K562 (cell line): ENCODE data around the gene LTBR. TPM values are rescaled to one million over a fixed set of nuclear protein-coding genes. Genes with fewer than 3 reads are reported as not detected.
A peak's percentile ranks its signal among the peaks of the same experiment; 100 is the strongest.

Experiments used
- ATAC-seq: fragments of 200-7000 bp; cut with Tn5 transposase; 3 replicates; pipeline ENCODE4 v1.9.1; 2020; ENCODE audit warnings: moderate library complexity
- BruUV-seq: library from RNA; stranded (reverse); fragments of 400-500 nt; replicated peaks from 2 replicates; lab custom pipeline; 2021; lab: Mats Ljungman, UMichigan
- CTCF ChIA-PET: fragments of 300-600 bp; formaldehyde crosslinking; extraction: SDS; loops from one replicate; lab custom pipeline; 2021; ENCODE audit warnings: low intra/inter-chr PET ratio; lab: Yijun Ruan, JAX
- POLR2A ChIA-PET: fragments of 300-600, 350-650 bp; sonication (Branson Sonifier 250); formaldehyde crosslinking; extraction: SDS; loops from one replicate; lab custom pipeline; 2021; ENCODE audit warnings: antibody characterized with exemption, inconsistent platforms; lab: Yijun Ruan, JAX
- DNase-seq, 4 experiments: peaks; one replicate each; pipeline versions ENCODE4 v3.0.0 to v3.0.0-alpha.2; 2011 to 2018; ENCODE audit warnings: low spot score in 3 of 4, mixed read lengths in 3 of 4; ENCODE audit errors: extremely low read depth in 1 of 4
- FAIRE-seq: peaks from 2 replicates; lab custom pipeline; 2011; peaks lifted over from hg19 to GRCh38; lab: Jason Lieb, UNC
- H2AFZ ChIP-seq: 2 replicates; pipeline ENCODE4 v1.6.0; 2011; ENCODE audit warnings: low read depth, low read length, control low read depth, inconsistent platforms
- H3K27ac ChIP-seq: fragments of 200-600 bp; 3 replicates; pipeline ENCODE4 v1.8.0; 2011; ENCODE audit warnings: low read depth, mild to moderate bottlenecking, control low read depth, inconsistent platforms, low read length, moderate library complexity, mixed read lengths; ENCODE audit errors: extremely low read depth
- H3K27me3 ChIP-seq, 2 experiments: fragments of 300-600 bp in 1 of 2; 2 replicates in 1 of 2; 3 replicates in 1 of 2; pipeline versions ENCODE4 v1.6.0 to v1.8.0; 2011; ENCODE audit warnings: inconsistent platforms in 2 of 2, low read length in 2 of 2, mild to moderate bottlenecking in 1 of 2, mixed read lengths in 1 of 2, moderate library complexity in 1 of 2; ENCODE audit not compliant: control insufficient read depth in 2 of 2, insufficient read depth in 2 of 2
- H3K36me3 ChIP-seq: fragments of 300-600 bp; 3 replicates; pipeline ENCODE4 v1.8.0; 2011; ENCODE audit warnings: mild to moderate bottlenecking, low read length, inconsistent platforms; ENCODE audit not compliant: control insufficient read depth, insufficient read depth
- H3K4me1 ChIP-seq, 2 experiments: fragments of 200-600 bp in 1 of 2; replicated peaks in 1 of 2; 2 replicates in 1 of 2; 3 replicates in 1 of 2; pipeline versions ENCODE4 v1.5.1 to v1.8.0; 2011; ENCODE audit warnings: inconsistent platforms in 2 of 2, low read length in 2 of 2, mild to moderate bottlenecking in 1 of 2, mixed read lengths in 1 of 2, moderate library complexity in 1 of 2; ENCODE audit not compliant: control insufficient read depth in 2 of 2, insufficient read depth in 2 of 2
- H3K4me2 ChIP-seq: 2 replicates; pipeline ENCODE4 v1.6.1; 2011; ENCODE audit warnings: low read length, control low read depth, inconsistent platforms, mixed read lengths; ENCODE audit not compliant: insufficient read depth
- H3K4me3 ChIP-seq: fragments of 200-600 bp; sonication (generic), shearing (Covaris generic); 2 replicates; pipeline ENCODE4 v1.5.1; 2016; ENCODE audit warnings: control low read depth, inconsistent platforms
- H3K79me2 ChIP-seq: fragments of 200-600 bp; 3 replicates; pipeline ENCODE4 v1.8.0; 2011; ENCODE audit warnings: low read length, inconsistent platforms; ENCODE audit not compliant: control insufficient read depth, insufficient read depth
- H3K9ac ChIP-seq, 2 experiments: 2 replicates each; pipeline versions ENCODE4 v1.6.0 to v1.6.1; 2011; ENCODE audit warnings: low read depth in 2 of 2, low read length in 2 of 2, control low read depth in 1 of 2, inconsistent platforms in 1 of 2, mild to moderate bottlenecking in 1 of 2, mixed read lengths in 1 of 2; ENCODE audit not compliant: insufficient read depth in 1 of 2
- H3K9me1 ChIP-seq: one replicate; pipeline ENCODE4 v1.6.0; 2011; ENCODE audit warnings: inconsistent platforms, mild to moderate bottlenecking, low read length, moderate library complexity; ENCODE audit not compliant: control insufficient read depth, insufficient read depth
- H3K9me3 ChIP-seq: replicated peaks from 2 replicates; pipeline ENCODE4 v1.5.1; 2011; ENCODE audit warnings: low read depth, low read length, inconsistent platforms; ENCODE audit not compliant: control insufficient read depth, insufficient read depth
- H4K20me1 ChIP-seq: replicated peaks from 2 replicates; pipeline ENCODE4 v1.6.1; 2011; ENCODE audit warnings: low read length, inconsistent platforms, mixed read lengths; ENCODE audit not compliant: control insufficient read depth, insufficient read depth
- ARID2 ChIP-seq: fragments of 450-650 bp; IDR thresholded peaks from 2 replicates; pipeline ENCODE4 v1.6.1; 2017; ENCODE audit warnings: antibody characterized with exemption, mild to moderate bottlenecking
- BRD9 ChIP-seq: fragments of 450-650 bp; IDR thresholded peaks from 2 replicates; pipeline ENCODE4 v1.6.1; 2018; ENCODE audit warnings: low read depth; ENCODE audit not compliant: partially characterized antibody
- CBFA2T2 ChIP-seq: fragments of 450-650 bp; conservative IDR thresholded peaks from 2 replicates; pipeline ENCODE4 v1.6.1; 2017; ENCODE audit warnings: mild to moderate bottlenecking
- CBFA2T3 ChIP-seq: fragments of 450-650 bp; IDR thresholded peaks from 2 replicates; pipeline ENCODE4 v1.6.1; 2017
- CREM ChIP-seq: IDR thresholded peaks from 2 replicates; pipeline ENCODE4 v1.6.1; 2014; ENCODE audit warnings: antibody characterized with exemption, low read depth
- CTBP1 ChIP-seq: fragments of 450-650 bp; IDR thresholded peaks from 2 replicates; pipeline ENCODE4 v1.6.1; 2016; ENCODE audit warnings: borderline replicate concordance
- ETV5 ChIP-seq: sonication (generic); formaldehyde crosslinking; IDR thresholded peaks from 2 replicates; pipeline ENCODE4 v1.4.0; 2020; ENCODE audit warnings: low read depth, mild to moderate bottlenecking, missing genetic modification reagents
- ETV6 ChIP-seq, 3 experiments: fragments of 150-350 bp in 1 of 3; sonication (generic) in 1 of 3; formaldehyde crosslinking in 1 of 3; IDR thresholded peaks; 2 replicates each; pipeline versions ENCODE4 v1.6.1 to v1.8.0; 2014 to 2022; ENCODE audit warnings: borderline replicate concordance in 2 of 3, low read depth in 2 of 3, antibody characterized with exemption in 1 of 3, low read length in 1 of 3, mild to moderate bottlenecking in 1 of 3, missing genetic modification reagents in 1 of 3
- FOS ChIP-seq: IDR thresholded peaks from 3 replicates; pipeline ENCODE4 v1.6.1; 2011; ENCODE audit not compliant: insufficient read length; ENCODE audit errors: extremely low read depth
- FOXA3 ChIP-seq, 2 experiments: fragments of 450-650 bp in 1 of 2; sonication (generic) in 1 of 2; formaldehyde crosslinking; IDR thresholded peaks in 1 of 2; conservative IDR thresholded peaks in 1 of 2; 2 replicates each; pipeline versions ENCODE4 v1.4.0 to v1.8.0; 2020 to 2022; ENCODE audit warnings: mild to moderate bottlenecking in 2 of 2, missing genetic modification reagents in 1 of 2
- HCFC1 ChIP-seq: IDR thresholded peaks from 2 replicates; pipeline ENCODE4 v1.6.1; 2012; ENCODE audit warnings: low read depth, low read length, improper control_type of control experiment
- NR2C1 ChIP-seq, 2 experiments: fragments of 450-650 bp; IDR thresholded peaks; 2 replicates each; pipeline ENCODE4 v1.6.1; 2017; ENCODE audit warnings: mild to moderate bottlenecking in 2 of 2, antibody characterized with exemption in 1 of 2, inconsistent platforms in 1 of 2, missing compliant biosample characterization in 1 of 2, missing genetic modification characterization in 1 of 2
- PML ChIP-seq: IDR thresholded peaks from 2 replicates; pipeline ENCODE4 v1.6.1; 2012; ENCODE audit warnings: low read length, inconsistent platforms
- POLR2AphosphoS2 ChIP-seq: IDR thresholded peaks from 2 replicates; pipeline ENCODE4 v1.6.1; 2012; ENCODE audit warnings: low read length, improper control_type of control experiment
- RCOR1 ChIP-seq, 2 experiments: IDR thresholded peaks; 2 replicates each; pipeline ENCODE4 v1.6.1; 2012; ENCODE audit warnings: low read depth in 2 of 2, low read length in 2 of 2, borderline replicate concordance in 1 of 2, improper control_type of control experiment in 1 of 2
- TBL1XR1 ChIP-seq, 2 experiments: IDR thresholded peaks; 2 replicates each; pipeline ENCODE4 v1.6.1; 2012; ENCODE audit warnings: improper control_type of control experiment in 2 of 2, low read length in 2 of 2, mild to moderate bottlenecking in 1 of 2
- ZC3H8 ChIP-seq: fragments of 450-650 bp; IDR thresholded peaks from 2 replicates; pipeline ENCODE4 v1.6.1; 2017
- WGBS: fragments of 100-300 bp; shearing (Covaris generic); methylation state at CpG from one replicate; pipeline ENCODE4 v1.1.6; 2016; ENCODE audit warnings: low coverage, mixed read lengths; ENCODE audit not compliant: insufficient coverage; ENCODE audit errors: missing lambda C conversion rate; 5-methylcytosine and 5-hydroxymethylcytosine counted together
- in situ Hi-C: fragments of 300-500 bp; cut with MboI; formaldehyde crosslinking; loops from 4 replicates; pipeline ENCODE4 v1.15.0; 2018; ENCODE audit warnings: inconsistent platforms, mixed read lengths
- intact Hi-C: fragments of 100-400 bp; cut with micrococcal nuclease; formaldehyde crosslinking; loops from 2 replicates; pipeline ENCODE4 v1.14.2; 2022
- polyA plus RNA-seq, 8 experiments: library from polyadenylated mRNA; depleted of rRNA in 4 of 8; stranded (reverse) in 5 of 8; unstranded in 3 of 8; fragments of >200 nt; fragmentation: Nextera tagmentation in 2 of 8; fragmentation: Illumina TruSeq in 1 of 8; extraction: Ambion mirVana in 2 of 8; extraction: Trizol in 1 of 8; gene quantifications; 2 replicates each; pipeline versions ENCODE4 v1.2.1 to v1.2.3, GENCODE V29; 2011 to 2014; ENCODE audit warnings: inconsistent platforms in 1 of 8, missing spikeins in 1 of 8
- total RNA-seq, 7 experiments: library from RNA; depleted of rRNA in 6 of 7; stranded (reverse); fragments of >200 nt in 6 of 7; fragmentation: Illumina TruSeq in 2 of 7; extraction: Trizol in 2 of 7; gene quantifications; 2 replicates each; pipeline versions ENCODE4 v1.2.1 to v1.2.3, GENCODE V29; 2011 to 2021; ENCODE audit warnings: low replicate concordance in 1 of 7

LTBR gene
- total and polyA plus RNA-seq, 9 of the 15 experiments (the other 6 are each of a cell fraction or from before 2014, with no cell fraction given), result 0.96 to 69.0 (median 35.3) TPM

DNA sequence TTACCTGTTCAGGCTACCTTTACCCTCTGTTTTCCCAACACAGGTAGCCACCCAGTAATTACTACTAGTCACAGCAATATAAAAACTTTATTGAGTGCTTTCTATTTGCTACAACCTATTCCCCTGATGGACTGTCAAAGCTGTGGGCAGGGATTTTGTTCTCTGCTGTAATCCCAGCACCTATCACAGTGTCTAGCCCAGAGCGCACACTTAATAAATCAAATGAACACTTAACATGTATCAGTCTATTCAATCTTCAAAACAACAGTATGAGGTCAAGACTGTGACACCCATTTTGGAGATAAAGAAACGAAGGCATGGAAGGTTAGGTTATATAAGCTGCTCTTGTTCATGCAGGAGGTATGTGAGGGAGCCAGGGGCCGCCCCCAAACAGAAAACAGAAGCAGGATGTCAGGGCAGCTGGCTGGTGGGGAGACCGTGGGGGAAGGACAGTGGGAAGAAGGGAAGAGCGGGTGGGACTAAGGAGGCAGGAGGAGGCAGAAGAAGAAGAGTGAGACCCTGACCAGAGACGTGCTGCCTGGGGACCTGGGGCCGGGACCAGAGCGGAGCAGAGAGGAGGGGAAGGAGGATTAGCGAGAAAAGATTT lies 43.8 kb upstream of the LTBR start:
- DNase-seq (no peak), ATAC-seq (no peak), FAIRE-seq (no peak)
- peaks cover 64% of the 10 kb centered on the region for H3K79me2 ChIP-seq
- peak overlapping the region; percentile 81 for H3K4me3 ChIP-seq
- no peaks in the 10 kb centered on the region for H3K9me3 ChIP-seq
- H3K4me2 ChIP-seq, result peak overlapping the region; percentile 88
- H3K27ac ChIP-seq, result peak overlapping the region; percentile 96
- ChIA-PET POLR2A (interaction anchor here (0.5 to 1.3 kb wide), 6 partner anchors 9 to 358 kb away, joined by 3 to 7 read pairs (median 4); no protein-coding TSS in a partner anchor), CTCF (no interaction called here)
- BruUV-seq, result no TSS peak
- H3K27me3 ChIP-seq, result no peaks in the 10 kb centered on the region
- no peak overlapping the region for H2AFZ ChIP-seq
- in situ Hi-C loops, result no loop called here
- peaks cover 53 to 67% of the 10 kb centered on the region in 2 experiments for H3K4me1 ChIP-seq
- H3K36me3 ChIP-seq, result peaks cover 10% of the 10 kb centered on the region; the same call in 2 of the 3 replicates
- H3K9me1 ChIP-seq, result no peaks in the 10 kb centered on the region
- no peaks in the 10 kb centered on the region for H4K20me1 ChIP-seq
- intact Hi-C loops, result no loop called here
- H3K9ac ChIP-seq, result peak overlapping the region; percentile 93 to 98
- WGBS, result 12% methylated on average over 6 of the region's 9 CpGs
- TF ChIP-seq RCOR1 (IDR thresholded peaks at IDR 0.05; ENCODE audit: borderline replicate concordance in 1 of 2, low read depth in 2 of 2, low read length in 2 of 2), result peak in 1 of 2 experiments; percentile 79; a peak in 2 of 4 replicates
- TF ChIP-seq POLR2AphosphoS2, result no peak
- TF ChIP-seq CREM, result peak; percentile 31; the same call in 1 of the 2 replicates
- TF ChIP-seq BRD9, result no peak
- TF ChIP-seq ZC3H8, result no peak
- TF ChIP-seq CBFA2T3, result peak; percentile 49; the same call in 1 of the 2 replicates
- TF ChIP-seq NR2C1 (IDR thresholded peaks at IDR 0.05), result no peak
- TF ChIP-seq NR2C1 (tag; IDR thresholded peaks at IDR 0.05), result peak; percentile 35; the same call in 1 of the 2 replicates
- TF ChIP-seq ETV6 (IDR thresholded peaks at IDR 0.05; ENCODE audit: borderline replicate concordance in 1 of 2, low read depth in 2 of 2, low read length in 1 of 2), result 0 out of 4 replicates have a peak, but pooled peaks of 1 of the 2 experiments have one; percentile 35
- no peak for TF ChIP-seq ETV6 (CRISPR knock-in tag; IDR thresholded peaks at IDR 0.05; ENCODE audit: borderline replicate concordance)
- TF ChIP-seq ARID2, result no peak
- 0 out of 2 replicates have a peak, but pooled peaks have one; percentile 17 for TF ChIP-seq CBFA2T2
- no peak for TF ChIP-seq FOXA3 (CRISPR knock-in tag; conservative IDR thresholded peaks at IDR 0.05 in 1 of 2, IDR thresholded peaks at IDR 0.05 in 1 of 2)
- 0 out of 4 replicates have a peak, but pooled peaks of 1 of the 2 experiments have one; percentile 17 for TF ChIP-seq TBL1XR1 (IDR thresholded peaks at IDR 0.05; ENCODE audit: low read length in 2 of 2)
- no peak for TF ChIP-seq PML
- TF ChIP-seq ETV5 (CRISPR knock-in tag), result no peak
- TF ChIP-seq HCFC1, result no peak
- 0 out of 2 replicates have a peak, but pooled peaks have one; percentile 7 for TF ChIP-seq CTBP1
- TF ChIP-seq FOS, result no peak
